ENCODE results near the gene MTSS2.

- TF ChIP-seq POLR2A (IDR thresholded peaks at IDR 0.05; ENCODE audit: extremely low read depth, insufficient read length) = no peak
- no peak for TF ChIP-seq CTCF (IDR thresholded peaks at IDR 0.05; ENCODE audit: low read depth, low read length)
- TF ChIP-seq MYC (IDR thresholded peaks at IDR 0.05; ENCODE audit: low read depth, low read length) = no peak
Observed at GRCh38 chr16:70701596-70701995, 15.7 kb upstream of the MTSS2 start.
